ENCODE results near the gene CTAG1A.
"Not testable (repeated sequence)": the region's sequence is repeated elsewhere in the genome, so short reads cannot be mapped to it uniquely, and the experiment has no call there.

CTAG1A gene

DNA sequence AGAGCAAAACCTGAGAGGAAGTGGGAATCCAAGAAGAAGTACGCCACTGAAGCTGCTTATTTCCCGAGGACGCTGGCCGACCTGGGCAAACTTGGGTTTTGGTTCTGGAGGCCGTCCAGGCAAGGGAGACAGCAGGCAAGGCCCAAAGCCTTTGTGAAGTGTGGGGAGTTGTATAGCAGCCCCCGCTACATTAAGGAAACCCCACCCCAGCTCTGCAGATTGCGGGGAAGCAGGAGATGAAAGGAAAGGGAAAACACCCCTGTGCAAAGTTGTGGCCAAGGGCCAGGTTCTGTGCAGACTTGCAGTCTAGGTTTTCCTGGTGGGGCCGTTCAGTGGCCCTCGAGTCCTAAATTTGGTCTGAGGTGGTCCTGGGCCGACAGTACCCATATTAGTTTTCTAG lies 11.9 kb upstream of the CTAG1A start:
- not testable (repeated sequence) for DNase-seq (ENCODE audit: low read depth in 2 of 2)

DNA sequence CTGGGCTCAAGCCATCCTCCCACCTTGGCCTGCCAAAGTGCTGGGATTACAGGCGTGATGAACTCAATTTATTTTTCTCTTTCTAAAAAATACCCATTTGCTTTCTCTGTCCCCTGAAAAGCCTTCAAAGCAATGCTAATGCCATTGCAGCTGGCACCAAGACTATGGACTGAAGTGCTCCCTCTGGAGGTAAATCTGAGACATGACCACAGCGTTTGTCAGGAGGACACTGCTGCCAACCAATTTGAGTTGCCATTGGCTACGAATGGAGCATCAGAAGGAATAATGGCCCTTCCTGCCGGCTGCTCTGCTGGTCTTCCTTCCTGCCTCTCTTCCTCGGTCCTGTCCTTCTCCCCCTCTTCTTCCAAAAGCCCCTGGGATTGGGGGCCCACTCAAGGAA lies 9.9 kb upstream of the CTAG1A start:
- DNase-seq (ENCODE audit: low read depth in 2 of 2) = not testable (repeated sequence)

GRCh38 chrX:154582994-154583393 lies 1.9 kb upstream of the CTAG1A start:
- DNase-seq (ENCODE audit: low read depth in 2 of 2) = not testable (repeated sequence)

DNA sequence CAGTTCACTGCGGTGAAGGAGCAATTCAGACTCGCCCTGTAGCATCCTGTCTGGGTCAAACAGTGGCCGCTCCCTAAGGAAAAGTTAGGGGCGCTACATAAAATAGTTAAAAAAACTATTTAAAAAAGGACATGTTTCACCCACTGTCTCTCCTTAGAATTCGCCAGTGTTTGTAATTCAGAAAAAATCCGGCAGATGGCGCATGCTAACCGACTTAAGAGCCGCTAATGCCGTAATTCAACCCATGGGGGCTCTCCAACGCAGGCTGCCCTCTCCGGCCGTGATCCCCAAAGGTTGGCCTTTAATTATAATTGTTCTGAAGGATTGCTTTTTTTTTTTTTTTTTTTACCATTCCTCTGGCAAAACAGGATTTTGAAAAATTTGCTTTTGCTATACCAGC lies 5.5 kb downstream of the CTAG1A start:
- not testable (repeated sequence) for DNase-seq (ENCODE audit: low read depth in 2 of 2)

DNA sequence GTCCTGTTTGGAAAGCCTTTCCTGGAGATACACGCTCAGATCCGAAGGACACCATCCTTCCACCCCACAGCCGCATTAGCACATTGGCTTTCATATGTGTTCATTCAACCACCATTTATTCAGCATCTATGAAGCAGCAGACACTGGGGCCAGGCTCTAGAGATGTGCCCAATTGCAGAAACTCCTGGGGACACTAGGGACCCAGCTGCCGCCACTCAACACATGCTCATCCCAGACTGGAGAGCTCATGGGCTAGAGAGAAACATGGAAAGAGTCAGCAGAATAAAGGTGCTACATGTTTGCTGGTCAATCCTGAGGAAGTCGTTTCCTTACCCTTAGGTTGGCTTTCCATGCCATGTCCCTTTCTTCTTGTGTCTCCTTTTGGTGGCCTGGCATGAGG lies 7.6 kb downstream of the CTAG1A start:
- DNase-seq (ENCODE audit: low read depth in 2 of 2) = no peak

DNA sequence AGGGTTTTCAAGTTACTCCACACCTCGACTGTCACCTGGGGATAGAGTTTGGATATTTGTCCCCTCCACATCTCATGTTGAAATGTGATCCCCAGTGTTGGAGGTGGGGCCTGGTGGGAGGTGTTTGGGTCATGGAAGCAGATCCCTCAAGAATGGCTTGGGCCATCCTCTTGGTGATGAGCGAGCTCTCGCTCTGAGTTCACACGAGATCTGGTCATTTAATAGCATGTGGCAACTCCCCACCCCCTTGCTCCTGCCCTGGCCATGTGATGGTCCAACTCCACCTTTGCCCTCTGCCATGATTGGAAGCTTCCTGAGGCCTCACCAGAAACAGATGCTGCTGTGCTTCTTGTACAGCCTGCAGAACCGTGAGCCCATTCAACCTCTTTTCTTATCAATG lies 8.3 kb downstream of the CTAG1A start:
- no peak for DNase-seq (ENCODE audit: low read depth in 2 of 2)

- DNase-seq (ENCODE audit: low read depth in 2 of 2) = no peak
Observed at GRCh38 chrX:154594491-154594890, 9.6 kb downstream of the CTAG1A start.

DNA sequence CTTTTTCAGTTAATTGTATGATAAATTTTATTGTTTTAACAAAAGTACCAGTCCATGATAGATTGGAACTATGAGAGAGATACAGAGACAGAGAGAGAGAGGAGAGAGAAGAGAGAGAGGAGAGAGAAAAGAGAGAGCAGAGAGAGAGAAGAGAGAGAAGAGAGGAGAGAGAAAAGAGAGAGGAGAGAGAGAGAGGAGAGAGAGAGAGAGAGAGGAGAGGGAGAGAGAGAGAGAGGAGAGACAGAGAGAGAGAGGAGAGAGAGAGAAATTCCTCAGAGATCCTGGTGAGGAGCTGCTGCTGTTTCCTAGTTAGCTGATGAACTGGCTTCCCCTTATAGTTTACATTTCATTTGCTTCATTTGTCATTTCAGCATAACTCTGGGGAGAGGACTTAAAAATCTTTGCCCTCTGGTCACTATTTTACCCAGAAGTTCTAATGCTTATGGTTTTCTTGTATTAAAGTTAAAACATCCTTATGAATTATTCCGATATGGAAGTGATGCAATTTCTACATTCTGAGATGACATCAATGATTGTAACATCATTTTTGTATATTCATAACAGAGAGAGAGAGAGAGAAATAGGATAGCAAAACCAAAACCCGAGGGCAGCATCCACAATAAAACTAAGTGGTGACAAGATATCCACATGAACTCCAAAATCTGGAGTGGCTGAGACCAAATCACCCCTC lies 10.8 kb downstream of the CTAG1A start:
- DNase-seq (ENCODE audit: low read depth in 2 of 2) = no peak

DNA sequence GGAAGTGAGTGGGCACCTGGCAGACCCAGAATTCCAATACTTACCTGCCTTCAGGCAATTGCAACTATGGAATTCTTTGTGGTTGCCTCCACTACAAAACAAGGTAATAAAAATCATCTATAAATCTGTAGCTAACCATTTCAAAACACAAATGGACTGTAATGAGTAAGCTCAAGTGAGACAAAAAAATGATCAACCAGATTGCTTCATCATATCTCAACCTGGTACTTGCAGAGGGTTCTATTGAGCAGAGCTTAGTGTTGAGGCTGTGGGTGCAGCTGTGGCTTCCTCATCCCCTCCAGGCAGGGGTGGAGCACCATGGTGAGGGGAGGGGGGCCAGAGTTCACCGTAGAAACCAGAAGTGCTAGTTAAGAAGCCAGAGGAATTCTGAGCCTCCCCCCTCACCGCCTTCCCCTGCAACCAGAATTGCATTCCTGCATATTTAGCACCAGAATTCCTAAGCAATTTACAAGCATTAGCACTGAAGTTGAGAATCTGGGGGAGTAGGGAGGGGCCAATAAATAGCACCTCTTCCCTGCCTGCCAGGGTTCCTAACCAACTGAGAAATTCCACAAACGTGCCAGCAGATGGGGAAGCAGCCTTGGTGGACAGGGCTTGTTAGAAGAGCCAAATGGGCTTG lies 11.5 kb downstream of the CTAG1A start:
- no peak for DNase-seq (ENCODE audit: low read depth in 2 of 2)

DNA sequence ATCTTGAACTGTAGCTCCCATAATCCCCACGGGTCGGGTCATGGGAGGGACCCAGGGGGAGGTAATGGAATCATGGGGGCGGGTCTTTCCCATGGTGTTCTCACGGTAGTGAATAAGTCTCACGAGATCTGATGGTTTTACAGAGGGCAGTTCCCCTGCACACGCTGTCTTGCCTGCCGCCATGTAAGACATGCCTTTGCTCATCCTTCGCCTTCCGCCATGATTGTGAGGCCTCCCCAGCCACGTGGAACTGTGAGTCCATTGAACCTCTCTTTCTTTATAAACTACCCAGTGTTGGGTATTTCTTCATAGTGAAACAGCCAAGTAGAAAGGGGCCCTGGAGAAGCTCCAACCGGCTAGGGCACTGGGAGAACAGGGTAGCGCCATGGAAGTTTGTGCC lies 12.3 kb downstream of the CTAG1A start:
- no peak for DNase-seq (ENCODE audit: low read depth in 2 of 2)

GRCh38 chrX:154598656-154599055 lies 13.7 kb downstream of the CTAG1A start:
- no peak for DNase-seq (ENCODE audit: low read depth in 2 of 2)

GRCh38 chrX:154599531-154599930 lies 14.6 kb downstream of the CTAG1A start:
- DNase-seq (ENCODE audit: low read depth in 2 of 2) = no peak

- DNase-seq (ENCODE audit: low read depth in 2 of 2) = no peak
Observed at GRCh38 chrX:154600759-154601374, 15.9 kb downstream of the CTAG1A start.

DNA sequence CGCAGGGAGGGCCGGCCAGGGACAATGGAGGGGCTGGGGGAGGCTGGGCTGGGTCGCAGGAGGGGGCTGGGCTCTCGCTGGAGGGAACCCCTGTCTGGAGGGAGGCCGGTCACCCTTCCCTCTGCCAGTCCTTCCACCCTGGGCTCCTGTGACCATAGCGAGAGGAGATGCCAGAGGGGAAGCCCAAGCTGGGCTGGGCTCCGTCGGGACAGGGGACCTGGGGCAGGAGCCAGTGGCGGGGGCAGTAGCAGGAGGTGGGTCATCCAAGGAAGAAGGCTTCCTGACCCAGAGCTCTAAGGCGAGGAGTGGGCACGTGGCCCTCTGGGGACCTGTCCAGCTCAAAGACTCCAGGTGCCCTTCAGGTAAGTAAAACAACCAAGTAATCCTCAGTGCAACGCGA lies 17.3 kb downstream of the CTAG1A start:
- DNase-seq (ENCODE audit: low read depth in 2 of 2) = no peak

- DNase-seq (ENCODE audit: low read depth in 2 of 2) = no peak
Observed at GRCh38 chrX:154602766-154603437, 18.0 kb downstream of the CTAG1A start.

GRCh38 chrX:154603438-154604430 lies 18.8 kb downstream of the CTAG1A start:
- DNase-seq (ENCODE audit: low read depth in 2 of 2) = no peak

GRCh38 chrX:154605566-154605965 lies 20.6 kb downstream of the CTAG1A start:
- DNase-seq (ENCODE audit: low read depth in 2 of 2) = no peak

DNA sequence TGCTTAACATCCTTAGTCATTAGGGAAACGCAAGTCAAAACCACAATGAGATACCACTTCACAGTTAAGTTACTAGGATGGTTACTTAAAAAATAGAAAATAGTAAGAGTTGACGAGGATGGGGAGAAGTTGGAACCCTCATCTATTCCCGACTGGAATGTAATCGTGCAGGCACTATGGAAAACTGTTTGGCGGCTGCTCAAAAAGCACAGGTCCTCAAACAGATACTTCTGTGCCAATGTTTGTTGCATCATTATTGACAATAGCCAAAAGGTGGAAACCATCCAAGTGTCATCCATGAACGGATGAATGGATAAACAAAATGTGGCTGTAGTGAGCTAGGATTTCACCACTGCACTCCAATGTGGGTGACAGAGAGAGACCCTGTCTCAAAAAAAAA lies 22.4 kb downstream of the CTAG1A start:
- DNase-seq (ENCODE audit: low read depth in 2 of 2) = no peak

DNA sequence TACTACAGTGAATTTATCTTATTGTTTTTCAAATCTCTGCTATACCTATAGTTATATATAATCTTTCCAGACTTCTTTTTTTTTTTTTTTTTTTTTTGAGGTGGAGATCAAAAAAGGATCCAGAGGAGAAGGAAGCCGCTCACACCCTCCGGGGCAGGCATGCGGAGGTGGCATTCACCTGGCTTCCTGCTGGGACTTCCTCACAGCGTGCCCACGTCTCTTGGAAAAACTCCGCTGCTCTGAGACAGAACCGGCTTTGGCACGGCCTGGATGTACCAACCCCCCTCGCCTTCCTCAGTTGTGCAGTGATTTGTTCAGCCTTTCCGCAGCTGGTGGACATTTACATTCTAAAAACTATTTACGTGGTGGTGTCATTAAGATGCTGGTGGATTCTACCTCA lies 23.0 kb downstream of the CTAG1A start:
- DNase-seq (ENCODE audit: low read depth in 2 of 2) = not testable (repeated sequence)

DNA sequence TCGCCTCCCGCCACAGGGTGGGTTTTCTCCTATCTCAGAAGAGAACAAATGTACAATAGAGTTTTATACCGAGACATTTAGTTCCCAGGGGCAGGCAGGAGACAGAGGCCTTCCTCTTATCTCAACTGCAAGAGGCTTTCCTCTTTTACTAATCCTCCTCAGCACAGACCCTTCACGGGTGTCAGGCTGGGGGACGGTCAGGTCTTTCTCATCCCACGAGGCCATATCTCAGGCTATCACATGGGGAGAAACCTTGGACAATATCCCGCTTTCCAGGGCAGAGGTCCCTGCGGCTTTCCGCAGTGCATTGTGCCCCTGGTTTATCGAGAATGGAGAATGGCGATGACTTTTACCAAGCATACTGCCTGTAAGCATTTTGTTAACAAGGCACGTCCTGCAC lies 23.9 kb downstream of the CTAG1A start:
- not testable (repeated sequence) for DNase-seq (ENCODE audit: low read depth in 2 of 2)

- not testable (repeated sequence) for DNase-seq (ENCODE audit: low read depth in 2 of 2)
Observed at GRCh38 chrX:154611146-154611545, 26.2 kb downstream of the CTAG1A start.

Measured in stimulated activated CD4-positive, alpha-beta T cell treated with anti-CD3 and anti-CD28 coated beads, Interleukin-15, amount 100 ng/mL, for 48 hours (primary cell).